ENCODE measurements around the gene KLF12. TPM values are rescaled to one million over a fixed set of nuclear protein-coding genes. Genes with fewer than 3 reads are reported as not detected.
A peak's percentile ranks its signal among the peaks of the same experiment; 100 is the strongest.

KLF12 gene
- total and polyA plus RNA-seq, 2 experiments from 2014 or later: 6.4 to 7.7 TPM

DNA sequence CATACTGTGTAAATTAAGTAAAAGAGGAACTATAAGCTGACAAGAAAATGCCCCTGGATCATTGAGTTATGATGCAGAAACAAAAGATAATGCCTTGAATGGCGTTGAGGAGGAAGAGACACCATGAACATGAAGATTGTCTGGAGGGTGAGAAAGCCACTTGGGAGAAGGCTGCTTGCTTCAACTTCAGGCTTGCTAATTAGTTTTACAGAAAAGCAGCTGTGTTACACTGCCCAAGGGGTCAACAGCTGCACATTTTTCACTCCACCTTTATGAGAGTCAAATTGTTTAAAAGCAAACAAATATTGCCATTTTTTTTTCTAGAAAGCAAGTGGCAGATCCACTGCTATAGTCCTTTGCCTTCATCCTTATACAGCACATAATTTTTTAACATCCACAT is 35.5 kb upstream of the KLF12 start:
- Histone ChIP-seq H2AFZ (no peak overlapping the region), H3K4me2 (no peak overlapping the region), H3K9me2 (ENCODE audit: insufficient read depth) (no peaks in the 10 kb centered on the region; the same call in 1 of the 2 replicates), H3K4me1 (ENCODE audit: insufficient read depth) (no peaks in the 10 kb centered on the region), H3K79me2 (replicated peaks; ENCODE audit: insufficient read depth) (no peaks in the 10 kb centered on the region), H3F3A (replicated peaks; ENCODE audit: low read depth) (no peaks in the 10 kb centered on the region), H3K27ac (ENCODE audit: low read depth) (no peak overlapping the region), H4K20me1 (replicated peaks; ENCODE audit: insufficient read depth) (no peaks in the 10 kb centered on the region), H3K36me3 (ENCODE audit: insufficient read depth) (no peaks in the 10 kb centered on the region), H3K4me3 (no peak overlapping the region), H3K27me3 (ENCODE audit: insufficient read depth) (no peaks in the 10 kb centered on the region)
- TF ChIP-seq EZH2 (IDR thresholded peaks at IDR 0.05; ENCODE audit: low read depth, unreplicated experiment): no peak
- no peak for TF ChIP-seq POLR2AphosphoS5 (IDR thresholded peaks at IDR 0.05; ENCODE audit: low read depth)
- H3K27ac Mint-ChIP-seq: no peak overlapping the region
- ATAC-seq (no peak), DNase-seq (ENCODE audit: low spot score) (no peak)
- no peaks in the 10 kb centered on the region for H3K9me3 Mint-ChIP-seq
- H3K27me3 Mint-ChIP-seq (ENCODE audit: insufficient read depth, low read depth, poor library complexity): no peaks in the 10 kb centered on the region
- H3K36me3 Mint-ChIP-seq (ENCODE audit: low read depth): no peaks in the 10 kb centered on the region
- no peak overlapping the region for H3K4me3 Mint-ChIP-seq
- 0 out of 3 replicates have a peak, but pooled peaks cover 4% of the 10 kb centered on the region for H3K4me1 Mint-ChIP-seq

DNA sequence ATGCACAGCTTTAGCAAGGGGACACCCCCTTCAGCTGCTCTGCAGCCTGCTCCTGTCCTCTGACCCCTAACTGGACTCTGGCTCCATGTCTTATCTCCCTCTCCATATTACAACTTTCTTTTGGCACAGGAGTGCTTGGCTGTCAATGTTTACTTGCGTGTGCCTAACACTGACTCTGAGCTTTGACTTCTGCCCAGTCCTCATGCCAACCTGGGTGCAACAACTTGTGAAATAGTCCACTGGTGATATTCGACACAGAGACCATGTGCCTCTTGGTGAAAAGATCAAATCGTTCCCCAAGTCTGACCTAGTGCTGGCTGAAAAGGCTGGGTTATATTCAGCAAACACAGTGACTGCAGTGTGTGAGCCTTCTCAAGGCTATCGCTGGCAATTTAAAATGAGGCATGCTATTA is 34.1 kb upstream of the KLF12 start:
- DNase-seq (ENCODE audit: low spot score) (no peak), ATAC-seq (no peak)
- no peaks in the 10 kb centered on the region for H4K20me1 ChIP-seq (replicated peaks; ENCODE audit: insufficient read depth)
- no peaks in the 10 kb centered on the region; the same call in 1 of the 2 replicates for H3K9me2 ChIP-seq (ENCODE audit: insufficient read depth)
- no peaks in the 10 kb centered on the region for H3K79me2 ChIP-seq (replicated peaks; ENCODE audit: insufficient read depth)
- no peak overlapping the region for H3K4me3 ChIP-seq
- no peak overlapping the region for H3K27ac Mint-ChIP-seq
- H3K36me3 Mint-ChIP-seq (ENCODE audit: low read depth): no peaks in the 10 kb centered on the region
- H3K4me1 Mint-ChIP-seq: 0 out of 3 replicates have a peak, but pooled peaks cover 4% of the 10 kb centered on the region
- H3F3A ChIP-seq (replicated peaks; ENCODE audit: low read depth): no peaks in the 10 kb centered on the region
- H3K36me3 ChIP-seq (ENCODE audit: insufficient read depth): no peaks in the 10 kb centered on the region
- no peak overlapping the region for H3K4me3 Mint-ChIP-seq
- peak overlapping the region; percentile 94 for H2AFZ ChIP-seq
- no peak overlapping the region for H3K27ac ChIP-seq (ENCODE audit: low read depth)
- no peaks in the 10 kb centered on the region for H3K4me1 ChIP-seq (ENCODE audit: insufficient read depth)
- H3K27me3 ChIP-seq (ENCODE audit: insufficient read depth): no peaks in the 10 kb centered on the region
- H3K27me3 Mint-ChIP-seq (ENCODE audit: insufficient read depth, low read depth, poor library complexity): no peaks in the 10 kb centered on the region
- H3K4me2 ChIP-seq: no peak overlapping the region
- H3K9me3 Mint-ChIP-seq: no peaks in the 10 kb centered on the region
- TF ChIP-seq, protein P1, sequence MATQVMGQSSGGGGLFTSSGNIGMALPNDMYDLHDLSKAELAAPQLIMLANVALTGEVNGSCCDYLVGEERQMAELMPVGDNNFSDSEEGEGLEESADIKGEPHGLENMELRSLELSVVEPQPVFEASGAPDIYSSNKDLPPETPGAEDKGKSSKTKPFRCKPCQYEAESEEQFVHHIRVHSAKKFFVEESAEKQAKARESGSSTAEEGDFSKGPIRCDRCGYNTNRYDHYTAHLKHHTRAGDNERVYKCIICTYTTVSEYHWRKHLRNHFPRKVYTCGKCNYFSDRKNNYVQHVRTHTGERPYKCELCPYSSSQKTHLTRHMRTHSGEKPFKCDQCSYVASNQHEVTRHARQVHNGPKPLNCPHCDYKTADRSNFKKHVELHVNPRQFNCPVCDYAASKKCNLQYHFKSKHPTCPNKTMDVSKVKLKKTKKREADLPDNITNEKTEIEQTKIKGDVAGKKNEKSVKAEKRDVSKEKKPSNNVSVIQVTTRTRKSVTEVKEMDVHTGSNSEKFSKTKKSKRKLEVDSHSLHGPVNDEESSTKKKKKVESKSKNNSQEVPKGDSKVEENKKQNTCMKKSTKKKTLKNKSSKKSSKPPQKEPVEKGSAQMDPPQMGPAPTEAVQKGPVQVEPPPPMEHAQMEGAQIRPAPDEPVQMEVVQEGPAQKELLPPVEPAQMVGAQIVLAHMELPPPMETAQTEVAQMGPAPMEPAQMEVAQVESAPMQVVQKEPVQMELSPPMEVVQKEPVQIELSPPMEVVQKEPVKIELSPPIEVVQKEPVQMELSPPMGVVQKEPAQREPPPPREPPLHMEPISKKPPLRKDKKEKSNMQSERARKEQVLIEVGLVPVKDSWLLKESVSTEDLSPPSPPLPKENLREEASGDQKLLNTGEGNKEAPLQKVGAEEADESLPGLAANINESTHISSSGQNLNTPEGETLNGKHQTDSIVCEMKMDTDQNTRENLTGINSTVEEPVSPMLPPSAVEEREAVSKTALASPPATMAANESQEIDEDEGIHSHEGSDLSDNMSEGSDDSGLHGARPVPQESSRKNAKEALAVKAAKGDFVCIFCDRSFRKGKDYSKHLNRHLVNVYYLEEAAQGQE (IDR thresholded peaks at IDR 0.05; ENCODE audit: unreplicated experiment): no peak
- TF ChIP-seq EZH2 (IDR thresholded peaks at IDR 0.05; ENCODE audit: low read depth, unreplicated experiment) (no peak), ZNF114 (CRISPR knock-in tag; IDR thresholded peaks at IDR 0.05) (no peak), STAT1 (IDR thresholded peaks at IDR 0.05; ENCODE audit: unreplicated experiment) (no peak), ZNF331 (CRISPR knock-in tag; IDR thresholded peaks at IDR 0.05; ENCODE audit: low read depth) (no peak), POLR2AphosphoS5 (IDR thresholded peaks at IDR 0.05; ENCODE audit: low read depth) (no peak), JUNB (IDR thresholded peaks at IDR 0.05; ENCODE audit: unreplicated experiment) (no peak), NANOG (IDR thresholded peaks at IDR 0.05; ENCODE audit: borderline replicate concordance) (no peak), EZH2phosphoT487 (IDR thresholded peaks at IDR 0.05; ENCODE audit: unreplicated experiment) (no peak)
- TF ChIP-seq, protein P2, sequence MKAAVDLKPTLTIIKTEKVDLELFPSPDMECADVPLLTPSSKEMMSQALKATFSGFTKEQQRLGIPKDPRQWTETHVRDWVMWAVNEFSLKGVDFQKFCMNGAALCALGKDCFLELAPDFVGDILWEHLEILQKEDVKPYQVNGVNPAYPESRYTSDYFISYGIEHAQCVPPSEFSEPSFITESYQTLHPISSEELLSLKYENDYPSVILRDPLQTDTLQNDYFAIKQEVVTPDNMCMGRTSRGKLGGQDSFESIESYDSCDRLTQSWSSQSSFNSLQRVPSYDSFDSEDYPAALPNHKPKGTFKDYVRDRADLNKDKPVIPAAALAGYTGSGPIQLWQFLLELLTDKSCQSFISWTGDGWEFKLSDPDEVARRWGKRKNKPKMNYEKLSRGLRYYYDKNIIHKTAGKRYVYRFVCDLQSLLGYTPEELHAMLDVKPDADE (IDR thresholded peaks at IDR 0.05): no peak
- TF ChIP-seq, protein P3, sequence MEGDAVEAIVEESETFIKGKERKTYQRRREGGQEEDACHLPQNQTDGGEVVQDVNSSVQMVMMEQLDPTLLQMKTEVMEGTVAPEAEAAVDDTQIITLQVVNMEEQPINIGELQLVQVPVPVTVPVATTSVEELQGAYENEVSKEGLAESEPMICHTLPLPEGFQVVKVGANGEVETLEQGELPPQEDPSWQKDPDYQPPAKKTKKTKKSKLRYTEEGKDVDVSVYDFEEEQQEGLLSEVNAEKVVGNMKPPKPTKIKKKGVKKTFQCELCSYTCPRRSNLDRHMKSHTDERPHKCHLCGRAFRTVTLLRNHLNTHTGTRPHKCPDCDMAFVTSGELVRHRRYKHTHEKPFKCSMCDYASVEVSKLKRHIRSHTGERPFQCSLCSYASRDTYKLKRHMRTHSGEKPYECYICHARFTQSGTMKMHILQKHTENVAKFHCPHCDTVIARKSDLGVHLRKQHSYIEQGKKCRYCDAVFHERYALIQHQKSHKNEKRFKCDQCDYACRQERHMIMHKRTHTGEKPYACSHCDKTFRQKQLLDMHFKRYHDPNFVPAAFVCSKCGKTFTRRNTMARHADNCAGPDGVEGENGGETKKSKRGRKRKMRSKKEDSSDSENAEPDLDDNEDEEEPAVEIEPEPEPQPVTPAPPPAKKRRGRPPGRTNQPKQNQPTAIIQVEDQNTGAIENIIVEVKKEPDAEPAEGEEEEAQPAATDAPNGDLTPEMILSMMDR (conservative IDR thresholded peaks at IDR 0.05; ENCODE audit: low read depth in 2 of 2): no peak

Data from GM23338 (cell line).